GM19467 (cell line): Measurements from ENCODE around the gene RANBP1.
A peak's percentile ranks its signal among the peaks of the same experiment; 100 is the strongest.
"Not testable (repeated sequence)": the region's sequence is repeated elsewhere in the genome, so short reads cannot be mapped to it uniquely, and the experiment has no call there.

Experiments
- ATAC-seq: cut with Tn5 transposase; IDR thresholded peaks from one replicate; pipeline ENCODE4 v1.9.1; 2021; ENCODE audit warnings: mild to moderate bottlenecking, moderate library complexity; ENCODE audit not compliant: unreplicated experiment

Gene RANBP1

DNA sequence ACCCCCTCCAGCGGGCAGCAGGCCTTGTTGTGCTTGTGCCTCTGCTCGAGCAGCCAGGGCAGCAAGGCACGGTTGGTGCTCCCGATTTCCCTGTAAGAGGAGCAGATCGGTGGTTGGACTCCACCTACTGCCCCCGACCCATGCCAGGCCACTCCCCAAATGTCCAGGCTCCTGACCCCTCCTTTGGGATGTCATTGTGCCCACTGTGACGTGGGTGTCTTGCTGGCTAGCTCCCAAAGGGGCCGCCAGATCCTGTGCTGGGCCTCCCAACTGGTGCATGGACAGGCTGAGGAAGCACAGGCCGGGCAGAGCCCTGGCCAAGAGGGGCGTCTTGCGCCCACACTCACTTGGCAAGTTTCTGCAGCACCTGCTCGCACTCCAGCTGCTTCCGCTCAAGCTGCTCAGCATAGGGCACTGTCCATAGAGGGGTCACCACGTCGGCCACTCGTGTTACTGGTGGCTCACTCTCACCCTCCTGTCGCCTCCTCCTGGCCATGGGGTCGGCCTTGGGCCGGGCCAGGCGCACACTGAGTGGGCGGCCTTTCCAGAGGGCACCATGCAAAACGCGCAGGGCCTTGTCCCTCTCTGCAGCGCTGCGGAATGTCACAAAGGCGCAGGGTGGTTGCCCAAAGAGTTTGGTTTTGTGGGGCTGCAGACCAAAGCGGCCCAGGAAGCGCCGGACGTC, at the start of gene RANBP1:
Gene RANBP1 (plus strand): TSS at position 414 of the 685 bp plus-strand sequence. CDS start 81 bp downstream, at position 495.
- no peak for ATAC-seq

DNA sequence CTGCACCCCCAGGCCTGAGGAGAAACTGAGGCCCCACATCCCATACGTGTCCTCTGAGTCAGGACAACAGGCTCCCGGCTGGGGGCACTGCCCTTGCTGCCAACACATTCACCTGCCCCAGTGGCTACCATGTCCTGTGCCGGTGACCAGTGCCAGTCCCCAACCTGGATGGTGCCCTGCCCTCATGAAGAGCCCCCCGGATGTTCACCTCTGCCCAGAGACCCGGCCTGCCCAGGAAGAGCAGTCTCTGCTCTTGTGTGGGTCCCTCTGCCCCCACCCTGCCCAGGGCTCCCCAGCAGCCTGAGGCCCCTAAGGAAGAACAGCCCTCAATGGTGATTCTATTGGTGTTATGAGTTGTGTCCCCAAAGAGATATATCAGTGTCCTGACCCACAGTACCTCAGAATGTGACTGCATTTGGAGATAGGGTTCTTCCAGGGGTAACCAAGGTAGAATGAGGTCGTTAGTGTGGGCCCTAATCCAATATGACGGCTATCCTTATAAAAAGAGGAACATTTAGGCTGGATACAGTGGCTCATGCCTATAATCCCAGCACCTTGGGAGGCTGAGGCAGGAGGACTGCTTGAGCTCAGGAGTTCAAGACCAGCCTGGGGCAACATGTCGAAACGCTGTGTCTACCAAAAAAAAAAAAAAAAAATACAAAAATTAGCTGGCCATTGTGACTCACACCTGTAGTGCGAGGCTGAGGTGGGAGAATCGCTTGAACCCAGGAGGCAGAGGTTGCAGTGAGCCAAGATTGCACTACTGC, 49.1 kb upstream of the RANBP1 start:
- no peak for ATAC-seq

DNA sequence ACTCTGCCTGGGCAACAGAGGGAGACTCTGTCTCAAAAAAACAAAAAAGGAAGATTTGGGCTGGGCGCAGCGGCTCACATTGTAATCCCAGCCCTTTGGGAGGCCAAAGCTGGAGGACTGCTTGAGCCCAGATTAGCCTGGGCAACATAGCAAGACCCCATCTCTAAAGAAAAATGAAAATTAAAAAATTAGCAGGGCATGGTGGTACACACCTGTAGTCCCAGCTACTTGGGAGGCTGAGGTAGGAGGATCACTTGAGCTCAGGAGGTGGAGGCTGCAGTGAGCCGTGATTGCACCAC, 48.6 kb upstream of the RANBP1 start:
- not testable (repeated sequence) for ATAC-seq

DNA sequence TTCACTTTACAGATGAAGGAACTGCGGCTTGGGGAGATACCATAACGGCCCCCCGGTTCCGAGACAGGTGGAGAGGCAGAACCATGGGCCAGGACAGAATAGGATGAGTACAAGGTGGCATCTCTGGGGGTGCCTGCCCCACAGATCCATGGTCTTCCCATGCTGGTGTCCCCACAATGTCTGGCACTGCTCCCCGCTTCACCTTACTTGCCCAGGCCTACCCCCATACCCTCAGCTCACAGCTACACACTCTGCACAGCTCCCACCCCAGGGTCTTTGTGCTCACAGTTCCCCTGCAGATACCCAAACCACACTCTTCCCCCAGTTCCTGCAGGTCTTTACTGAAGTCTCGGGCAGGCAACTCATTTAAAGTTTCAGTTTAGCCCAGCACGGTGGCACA, 47.3 kb upstream of the RANBP1 start:
- no peak for ATAC-seq

DNA sequence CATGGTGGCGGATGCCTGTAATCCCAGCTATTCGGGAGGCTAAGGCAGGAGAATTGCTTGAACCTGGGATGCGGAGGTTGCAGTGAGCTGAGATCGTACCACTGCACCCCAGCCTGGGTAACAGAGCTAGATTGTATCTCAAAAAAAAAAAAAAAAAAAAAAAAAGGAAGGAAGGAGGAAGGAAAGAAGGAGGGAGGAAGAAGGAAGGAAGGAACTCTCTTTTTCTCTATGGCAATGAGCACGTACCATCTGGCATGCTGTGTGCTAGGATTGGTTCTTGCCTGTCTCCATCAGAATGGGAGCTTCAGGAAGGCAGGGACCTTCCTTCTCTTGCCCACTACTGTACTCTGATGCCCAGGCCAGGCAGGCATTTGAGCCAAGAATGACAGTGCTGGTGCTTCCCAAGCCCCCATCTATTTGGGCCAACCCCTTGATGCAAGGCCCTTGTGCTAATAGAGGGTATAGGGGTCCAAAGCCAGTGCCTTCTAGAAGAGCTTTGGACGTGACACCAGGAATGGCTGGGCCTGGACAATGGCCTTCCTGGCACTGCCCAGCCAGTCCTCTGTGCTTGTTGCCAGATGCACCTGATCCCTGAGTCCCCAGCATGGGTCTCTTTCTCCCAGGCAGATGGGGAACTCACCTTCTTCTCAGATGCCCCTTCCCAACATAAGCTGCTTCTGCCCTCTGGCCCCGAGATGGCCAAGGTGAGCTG, 46.4 kb upstream of the RANBP1 start:
- ATAC-seq: no peak

DNA sequence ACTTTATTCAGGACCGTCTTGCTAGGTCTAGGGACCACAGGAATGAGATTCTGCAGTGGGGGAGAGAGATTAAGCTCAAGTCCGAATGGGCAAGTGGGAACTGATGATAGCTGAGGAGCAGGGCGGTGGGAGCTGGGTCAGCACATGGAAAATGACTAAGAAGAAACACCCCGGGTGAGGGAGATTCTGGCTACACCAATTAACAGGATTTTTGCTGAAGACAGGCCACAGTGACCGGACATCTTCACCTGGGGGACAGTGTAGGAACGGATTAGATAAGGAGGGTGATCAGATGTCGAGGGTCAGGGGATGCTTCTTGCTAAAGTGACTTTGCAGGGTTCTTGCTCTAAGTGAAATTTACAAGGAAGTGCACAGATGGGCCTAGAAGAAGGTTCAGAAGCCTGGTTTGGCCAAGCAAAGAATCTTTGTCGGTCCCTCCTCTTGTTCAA, 44.4 kb upstream of the RANBP1 start:
- ATAC-seq: no peak

DNA sequence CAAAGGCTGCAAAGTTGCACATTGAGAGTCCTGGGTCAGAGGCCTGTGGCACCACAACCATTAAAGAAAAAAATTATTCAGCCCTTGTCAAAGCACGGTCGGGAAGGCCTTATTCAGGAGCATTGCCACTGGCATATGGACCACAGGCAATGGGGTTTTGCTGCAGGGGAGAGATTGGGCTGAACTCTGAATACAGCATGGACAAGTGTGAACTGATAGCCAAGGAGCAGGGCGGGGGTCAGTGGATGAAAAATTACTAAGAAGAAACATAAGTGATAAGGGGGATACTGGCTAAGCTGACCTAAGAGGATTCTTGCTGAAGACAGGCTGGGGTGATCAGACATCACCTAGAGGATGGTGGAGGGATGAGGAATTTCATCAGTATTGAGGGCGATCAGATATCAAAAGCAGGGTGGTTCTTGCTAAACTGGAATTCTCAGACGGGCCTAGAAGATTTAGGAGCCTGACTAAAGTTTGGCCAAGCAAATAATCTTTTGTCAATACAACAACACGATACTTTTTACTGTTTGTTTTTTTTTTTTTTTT, 39.2 kb upstream of the RANBP1 start:
- ATAC-seq: no peak

DNA sequence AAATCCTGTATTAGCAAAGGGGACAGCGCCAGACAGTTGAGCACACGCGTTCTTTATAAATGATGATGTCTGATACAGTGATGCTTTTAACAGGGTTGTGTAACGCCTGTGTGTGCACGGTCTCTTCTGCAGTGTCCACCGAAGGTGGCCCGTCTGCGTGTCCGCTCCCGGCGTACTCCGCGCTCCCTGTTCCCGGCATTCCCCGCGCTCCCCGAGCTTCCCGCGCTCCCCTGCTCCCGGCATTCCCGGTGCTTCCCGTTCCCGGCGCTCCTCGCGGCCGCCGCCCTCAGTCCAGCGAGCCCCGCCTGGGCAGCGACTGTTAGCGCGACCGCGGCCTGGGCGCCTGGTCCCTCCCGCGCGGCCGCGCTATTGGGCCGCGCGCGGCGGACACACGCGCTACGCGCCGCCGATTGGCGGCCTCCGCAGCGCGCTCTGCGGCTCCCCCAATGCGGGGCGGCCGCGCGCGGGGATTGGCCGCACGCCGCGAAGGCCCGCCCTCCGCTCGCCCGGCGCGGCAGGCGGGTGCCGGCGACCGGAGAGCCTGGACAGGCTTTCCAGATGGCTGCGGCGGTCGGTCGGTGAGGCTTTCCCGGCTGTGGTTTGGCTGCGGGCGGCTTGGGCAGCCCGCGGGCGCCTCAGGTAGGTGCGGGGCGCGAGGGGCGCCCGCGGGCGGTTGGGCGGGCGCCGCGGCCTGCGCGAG, 36.0 kb upstream of the RANBP1 start, which contains the start of gene DGCR8:
Gene DGCR8 (plus strand): TSS at position 497 of the 700 bp plus-strand sequence. CDS start 5,723 bp downstream, outside the sequence.
- peak; percentile 85 for ATAC-seq

DNA sequence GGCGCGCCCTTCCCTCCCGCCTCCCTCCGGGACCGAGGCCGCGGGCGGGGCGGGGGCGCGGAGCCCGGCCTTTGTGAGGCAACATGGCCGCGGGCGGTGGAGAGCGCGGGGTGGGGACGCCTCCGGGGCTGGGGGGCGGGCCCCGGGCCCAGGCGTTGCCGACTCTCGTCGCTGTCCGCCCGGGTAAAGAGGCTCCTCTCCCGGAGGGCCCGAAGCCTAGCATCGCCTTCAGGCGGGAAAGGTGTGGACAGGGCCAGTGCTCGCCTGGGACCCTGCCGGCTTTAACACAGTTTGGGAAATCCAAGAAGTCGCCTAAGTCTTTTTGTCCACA, 35.5 kb upstream of the RANBP1 start:
- peak; percentile 47 for ATAC-seq

DNA sequence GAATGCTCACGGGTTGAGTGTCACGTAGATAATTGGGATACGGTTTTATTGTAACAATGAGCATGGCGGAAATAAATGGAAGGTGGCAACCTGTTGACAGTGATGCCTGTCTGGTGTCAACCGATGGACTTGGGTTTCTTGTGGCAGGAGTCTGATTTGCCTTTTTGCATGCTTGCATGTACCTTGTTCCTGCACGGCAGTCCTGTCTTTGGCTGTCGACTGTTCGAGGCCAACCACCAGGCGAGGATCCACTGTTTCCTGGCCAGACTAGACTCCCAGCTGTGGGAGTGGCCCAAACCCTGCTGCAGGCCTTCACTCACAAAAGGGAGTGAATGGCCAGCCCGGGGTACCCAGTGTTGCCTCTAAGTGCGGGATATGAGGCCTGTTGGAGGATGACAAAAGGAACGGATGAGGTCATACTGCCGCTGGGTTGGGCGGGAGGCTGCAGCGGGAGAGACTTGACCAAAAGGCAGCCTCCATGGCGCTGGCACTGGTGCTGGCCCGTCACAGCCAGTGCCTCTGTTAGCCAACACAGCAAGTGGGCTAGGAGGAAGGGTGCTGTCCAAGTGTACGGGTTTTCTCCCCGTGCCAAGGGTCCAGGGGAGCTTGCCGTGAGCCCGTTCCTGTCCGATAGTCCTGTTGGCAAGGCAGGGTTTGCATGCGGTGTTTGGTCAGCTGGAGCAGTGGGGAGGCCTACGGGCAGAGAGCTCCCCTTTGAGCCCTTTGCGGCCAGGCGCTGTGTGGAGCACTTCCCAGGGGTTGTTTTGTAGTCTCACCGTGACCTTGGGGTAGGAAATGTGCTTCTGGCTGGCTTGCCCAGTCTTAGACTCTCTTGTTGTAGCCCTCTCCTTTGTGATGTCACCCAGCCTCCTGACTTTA, 34.9 kb upstream of the RANBP1 start:
- no peak for ATAC-seq

DNA sequence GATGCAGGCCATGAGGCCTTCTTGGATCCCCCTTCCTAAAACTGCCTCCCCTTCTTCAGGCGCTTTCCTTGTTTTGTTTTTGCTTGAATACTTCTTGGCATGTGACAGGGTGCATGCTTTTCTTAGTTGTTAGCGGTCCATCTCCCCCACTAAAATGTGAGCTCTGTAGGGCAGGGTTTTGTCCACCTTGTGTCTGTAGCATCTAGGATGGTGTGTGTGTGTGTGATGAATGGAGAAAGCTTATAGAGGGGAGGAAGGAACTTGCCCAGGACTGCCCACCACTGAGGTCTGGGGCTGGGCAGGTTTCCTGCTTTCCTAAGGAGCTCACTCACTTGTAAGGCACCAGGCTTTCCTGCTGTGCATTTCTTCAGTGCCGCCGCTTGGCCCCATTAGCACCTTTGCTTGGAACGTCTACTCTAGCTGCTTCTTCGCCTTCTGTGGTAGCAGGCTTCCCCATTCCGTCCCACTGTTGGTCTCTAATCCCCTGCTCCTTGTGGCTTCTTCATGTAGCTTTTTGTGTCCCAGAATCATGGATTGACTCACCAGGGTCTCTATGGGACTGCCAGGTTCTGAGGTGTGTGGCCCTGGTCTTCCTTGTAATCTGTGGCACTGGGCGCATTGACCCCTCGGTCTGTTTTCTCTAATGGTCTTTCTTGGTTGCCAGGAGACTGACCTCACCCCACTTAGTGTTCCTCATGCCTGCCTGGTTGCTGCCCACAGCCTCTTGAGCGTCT, 32.6 kb upstream of the RANBP1 start:
- ATAC-seq: no peak

DNA sequence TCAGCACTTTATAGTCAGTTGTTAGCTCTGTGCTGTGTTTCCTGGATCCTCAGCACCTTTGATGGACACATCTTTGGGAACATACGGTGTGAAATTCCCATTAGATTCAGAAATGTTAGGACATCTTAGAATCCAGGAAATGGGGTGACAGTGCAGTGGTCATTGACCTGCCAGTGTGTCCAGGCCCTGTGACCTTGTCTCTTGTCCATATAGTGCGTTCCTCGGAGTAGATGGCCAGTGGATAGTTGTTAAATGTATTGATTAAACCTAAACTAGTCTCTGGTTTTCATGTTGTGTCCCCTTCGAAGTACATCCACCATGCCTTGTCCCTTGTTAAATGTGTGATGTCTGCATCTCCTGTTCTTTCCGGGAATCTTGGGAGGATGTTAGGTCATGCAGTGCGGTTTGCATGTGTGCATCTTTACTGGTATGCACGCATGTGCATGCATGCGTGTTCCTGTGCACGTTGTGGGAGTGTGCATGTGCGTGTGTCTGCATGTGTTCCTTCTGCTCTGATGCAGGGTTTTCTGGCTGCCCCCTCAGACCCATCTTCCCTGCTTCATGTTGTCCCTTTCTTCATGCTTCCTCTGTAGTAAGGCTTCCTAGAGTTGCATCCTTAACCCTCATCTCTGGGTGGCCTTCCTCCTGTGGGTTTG, 31.9 kb upstream of the RANBP1 start:
- ATAC-seq: no peak

DNA sequence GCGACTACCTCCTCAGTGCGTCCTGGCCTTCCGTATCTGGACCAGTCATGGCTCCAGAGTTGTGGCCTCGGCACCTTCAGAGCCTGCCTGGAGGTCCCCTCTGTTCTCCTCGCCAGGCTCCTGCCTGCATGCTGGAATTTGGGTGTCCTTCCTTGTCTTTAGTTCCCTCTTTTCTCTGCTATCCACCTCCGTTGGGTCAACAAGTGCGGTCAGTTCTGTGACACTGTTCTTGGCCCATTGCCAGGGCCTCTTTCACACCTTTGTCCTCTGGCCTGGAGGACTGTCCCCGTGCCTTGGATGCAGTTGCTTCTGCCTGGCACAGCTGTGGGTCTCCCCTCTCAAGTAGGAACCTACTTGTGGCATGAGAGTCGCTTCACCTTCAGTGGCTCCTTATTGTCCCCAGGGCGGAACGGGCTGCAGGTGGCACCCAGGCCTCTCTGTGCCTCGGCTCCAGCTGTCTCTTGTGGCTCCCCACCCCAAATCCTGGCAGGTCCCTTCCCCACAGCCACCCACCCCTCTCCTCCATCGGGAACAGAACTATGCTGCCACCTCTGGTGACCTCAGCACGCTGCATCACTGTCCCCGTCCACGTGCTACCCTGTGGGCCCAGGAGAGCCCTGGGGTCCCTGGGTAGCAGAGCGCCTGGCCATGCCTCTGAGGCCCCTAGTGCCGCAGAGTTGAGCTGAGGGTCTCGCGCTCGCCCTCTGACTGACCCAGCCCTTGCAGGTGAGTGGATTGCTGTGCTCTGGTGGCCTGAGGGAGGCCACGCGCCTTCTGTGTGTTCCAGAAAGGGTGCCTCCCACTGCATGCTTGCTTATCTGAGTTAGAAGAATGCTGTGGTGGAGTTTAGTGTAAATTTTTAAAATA, 31.1 kb upstream of the RANBP1 start:
- ATAC-seq: no peak

DNA sequence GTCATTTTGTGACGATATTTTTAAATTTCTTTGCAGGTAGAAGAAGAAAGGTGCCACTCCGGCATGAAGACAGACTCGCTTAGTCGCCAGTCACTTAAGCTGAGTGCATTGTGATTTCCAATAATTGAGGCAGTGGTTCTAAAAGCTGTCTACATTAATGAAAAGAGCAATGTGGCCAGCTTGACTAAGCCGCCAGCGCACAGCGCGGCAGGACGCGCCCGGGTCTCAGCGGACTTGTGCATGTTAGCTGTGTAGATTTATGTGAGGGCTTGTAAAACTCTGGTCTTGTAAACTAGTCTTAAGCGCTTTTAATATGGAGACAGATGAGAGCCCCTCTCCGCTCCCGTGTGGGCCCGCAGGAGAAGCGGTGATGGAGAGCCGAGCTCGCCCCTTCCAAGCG, 30.3 kb upstream of the RANBP1 start:
- ATAC-seq: no peak

DNA sequence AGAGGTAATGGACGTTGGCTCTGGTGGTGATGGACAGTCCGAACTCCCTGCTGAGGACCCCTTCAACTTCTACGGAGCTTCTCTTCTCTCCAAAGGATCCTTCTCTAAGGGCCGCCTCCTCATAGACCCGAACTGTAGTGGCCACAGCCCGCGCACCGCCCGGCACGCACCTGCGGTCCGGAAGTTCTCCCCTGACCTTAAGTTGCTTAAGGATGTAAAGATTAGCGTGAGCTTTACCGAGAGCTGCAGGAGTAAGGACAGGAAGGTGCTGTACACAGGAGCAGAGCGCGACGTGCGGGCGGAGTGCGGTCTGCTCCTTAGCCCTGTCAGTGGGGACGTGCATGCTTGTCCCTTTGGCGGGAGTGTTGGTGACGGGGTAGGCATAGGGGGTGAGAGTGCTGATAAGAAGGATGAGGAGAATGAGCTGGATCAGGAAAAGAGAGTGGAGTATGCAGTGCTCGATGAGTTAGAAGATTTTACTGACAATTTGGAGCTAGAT, 29.8 kb upstream of the RANBP1 start:
- no peak for ATAC-seq

DNA sequence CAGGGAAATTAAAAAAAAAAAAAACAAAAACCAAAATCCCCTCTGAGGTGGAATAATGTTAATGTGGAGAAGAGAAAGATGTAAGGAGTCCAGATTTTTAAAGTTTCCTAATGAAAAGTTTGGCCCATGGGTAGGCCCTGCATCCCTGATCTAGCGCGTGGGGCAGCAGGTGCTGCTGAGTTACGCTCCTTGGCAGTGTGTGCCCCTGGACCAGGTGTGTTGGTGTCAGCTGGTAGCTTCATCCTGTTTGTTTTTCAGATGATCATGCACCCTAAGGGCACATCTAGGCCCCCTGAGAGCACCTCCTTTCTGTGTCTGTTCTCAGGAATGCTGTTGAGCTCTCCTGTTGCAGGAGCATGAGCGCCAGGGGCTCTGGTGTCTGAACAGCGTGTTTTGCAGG, 29.1 kb upstream of the RANBP1 start:
- ATAC-seq: no peak

DNA sequence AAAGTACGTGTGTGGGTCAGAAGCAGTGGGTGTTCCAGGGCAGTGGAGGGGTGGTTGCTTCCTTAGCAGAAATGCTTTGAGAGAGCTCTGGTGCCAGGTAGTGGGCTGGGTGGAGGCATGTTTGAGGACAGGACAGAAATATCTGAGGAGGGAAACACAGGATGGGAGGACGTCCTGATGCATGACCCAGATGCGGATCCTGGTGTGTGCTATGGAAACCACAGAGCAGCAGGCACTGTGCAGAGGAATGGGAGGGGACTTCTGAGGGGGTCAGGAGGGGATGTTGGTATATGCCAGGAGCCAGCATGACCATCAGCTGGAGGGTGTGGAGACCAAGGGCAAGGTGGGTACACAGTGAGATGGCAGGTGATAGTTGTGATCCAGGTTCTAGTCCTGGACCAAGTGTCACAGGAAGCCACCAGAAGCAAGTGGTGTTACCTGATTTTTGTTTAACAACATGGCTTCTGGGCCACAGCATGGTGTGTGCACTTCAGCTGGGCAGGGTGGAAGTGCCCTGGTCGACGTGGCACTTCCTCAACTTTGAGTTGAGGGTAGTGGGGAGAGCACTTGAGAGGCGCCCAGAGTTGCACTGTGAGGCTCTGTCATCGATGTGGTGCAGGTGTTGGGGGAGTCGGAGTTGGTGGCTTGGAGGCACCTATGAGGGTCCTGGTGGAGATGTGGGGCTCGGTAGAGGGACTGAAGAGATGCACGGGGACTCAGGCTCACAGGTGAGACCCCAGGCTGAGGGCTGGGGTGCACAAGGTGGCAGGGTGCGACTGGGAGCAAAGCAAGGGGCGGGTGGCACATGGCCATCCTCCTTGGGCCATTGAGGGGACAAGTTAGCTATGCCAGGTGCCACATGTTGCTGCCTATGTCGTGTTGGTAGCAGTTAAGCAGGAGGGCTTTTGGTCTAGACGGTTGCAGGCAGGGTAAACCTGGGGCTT, 28.3 kb upstream of the RANBP1 start:
- no peak for ATAC-seq
